Measurements from ENCODE around the gene NCAPD3. TPM values are rescaled to one million over a fixed set of nuclear protein-coding genes. Genes with fewer than 3 reads are reported as not detected.
A peak's percentile ranks its signal among the peaks of the same experiment; 100 is the strongest.

Gene NCAPD3
- total and polyA plus RNA-seq, 9 of the 15 experiments (the other 6 are each of a cell fraction or from before 2014, with no cell fraction given), result 23.6 to 80.6 (median 58.6) TPM

- TF ChIP-seq TOE1 (IDR thresholded peaks at IDR 0.05; ENCODE audit: borderline replicate concordance) (peak; percentile 60; the same call in 1 of the 2 replicates), TOE1 (CRISPR knock-in tag; IDR thresholded peaks at IDR 0.05; ENCODE audit: borderline replicate concordance, low read depth) (no peak), SP2 (IDR thresholded peaks at IDR 0.05; ENCODE audit: extremely low read depth, low read depth, low read length, poor library complexity, severe bottlenecking) (peak; percentile 58), DPF2 (IDR thresholded peaks at IDR 0.05) (peak; percentile 37; the same call in 1 of the 2 replicates), NBN (IDR thresholded peaks at IDR 0.05; ENCODE audit: low read depth) (peak; percentile 57; the same call in 1 of the 2 replicates), ZNF316 (IDR thresholded peaks at IDR 0.05) (peak; percentile 49), CBX3 (IDR thresholded peaks at IDR 0.05; ENCODE audit: borderline replicate concordance in 1 of 2, low read length in 2 of 2) (peak in 1 of 2 experiments; percentile 16; a peak in 1 of 3 replicates), MYC (IDR thresholded peaks at IDR 0.05; ENCODE audit: low read depth, low read length) (peak; percentile 87), MYC (CRISPR knock-in tag; IDR thresholded peaks at IDR 0.05; ENCODE audit: borderline replicate concordance, low read depth) (peak; percentile 92), DIDO1 (tag; IDR thresholded peaks at IDR 0.05; ENCODE audit: low read depth) (peak; percentile 68; the same call in 1 of the 2 replicates), NONO (IDR thresholded peaks at IDR 0.05; ENCODE audit: low read depth in 2 of 2, low read length in 1 of 2) (0 out of 4 replicates have a peak, but pooled peaks of 1 of the 2 experiments have one; percentile 36), MBD1 (CRISPR knock-in tag; IDR thresholded peaks at IDR 0.05) (no peak), ELF2 (CRISPR knock-in tag; IDR thresholded peaks at IDR 0.05) (peak; percentile 62; the same call in 1 of the 2 replicates), THAP7 (CRISPR knock-in tag; IDR thresholded peaks at IDR 0.05) (0 out of 2 replicates have a peak, but pooled peaks have one; percentile 49), L3MBTL2 (IDR thresholded peaks at IDR 0.05) (peak; percentile 89), GATA2 (CRISPR knock-in tag; IDR thresholded peaks at IDR 0.05) (no peak), CBFA2T3 (IDR thresholded peaks at IDR 0.05) (no peak), ESRRA (IDR thresholded peaks at IDR 0.05; ENCODE audit: borderline replicate concordance, low read depth) (no peak), GTF2A2 (tag; IDR thresholded peaks at IDR 0.05) (no peak), RAD21 (CRISPR knock-in tag; conservative IDR thresholded peaks at IDR 0.05 in 1 of 2, IDR thresholded peaks at IDR 0.05 in 1 of 2) (0 out of 4 replicates have a peak, but pooled peaks of 1 of the 2 experiments have one; percentile 8), BHLHE40 (IDR thresholded peaks at IDR 0.05; ENCODE audit: low read length) (peak; percentile 66), FOXM1 (IDR thresholded peaks at IDR 0.05; ENCODE audit: low read depth) (peak; percentile 74), FOXM1 (CRISPR knock-in tag; IDR thresholded peaks at IDR 0.05; ENCODE audit: low read depth) (no peak), MEF2D (tag; conservative IDR thresholded peaks at IDR 0.05; ENCODE audit: low read depth) (no peak), NCOA2 (IDR thresholded peaks at IDR 0.05; ENCODE audit: partially characterized antibody in 2 of 2) (no peak), ZBTB8A (IDR thresholded peaks at IDR 0.05; ENCODE audit: partially characterized antibody) (no peak), SMAD2 (IDR thresholded peaks at IDR 0.05; ENCODE audit: low read depth, low read length) (no peak)
Measured at GRCh38 chr11:134223836-134224709, at the start of gene NCAPD3, which contains the start of gene VPS26B (continued).
